ENCODE measurements around the gene TRIM44.

- TF ChIP-seq CTCF (IDR thresholded peaks at IDR 0.05) (no peak), POLR2A (IDR thresholded peaks at IDR 0.05) (no peak)
Observed at GRCh38 chr11:35689081-35689996, 26.8 kb downstream of the TRIM44 start.
